ENCODE measurements around the gene MATN1. TPM values are rescaled to one million over a fixed set of nuclear protein-coding genes. Genes with fewer than 3 reads are reported as not detected.

The MATN1 gene
- polyA plus RNA-seq, 1 donor (not counting 4 experiments of a cell fraction or from before 2014, with no cell fraction given): 0.05 TPM

DNA sequence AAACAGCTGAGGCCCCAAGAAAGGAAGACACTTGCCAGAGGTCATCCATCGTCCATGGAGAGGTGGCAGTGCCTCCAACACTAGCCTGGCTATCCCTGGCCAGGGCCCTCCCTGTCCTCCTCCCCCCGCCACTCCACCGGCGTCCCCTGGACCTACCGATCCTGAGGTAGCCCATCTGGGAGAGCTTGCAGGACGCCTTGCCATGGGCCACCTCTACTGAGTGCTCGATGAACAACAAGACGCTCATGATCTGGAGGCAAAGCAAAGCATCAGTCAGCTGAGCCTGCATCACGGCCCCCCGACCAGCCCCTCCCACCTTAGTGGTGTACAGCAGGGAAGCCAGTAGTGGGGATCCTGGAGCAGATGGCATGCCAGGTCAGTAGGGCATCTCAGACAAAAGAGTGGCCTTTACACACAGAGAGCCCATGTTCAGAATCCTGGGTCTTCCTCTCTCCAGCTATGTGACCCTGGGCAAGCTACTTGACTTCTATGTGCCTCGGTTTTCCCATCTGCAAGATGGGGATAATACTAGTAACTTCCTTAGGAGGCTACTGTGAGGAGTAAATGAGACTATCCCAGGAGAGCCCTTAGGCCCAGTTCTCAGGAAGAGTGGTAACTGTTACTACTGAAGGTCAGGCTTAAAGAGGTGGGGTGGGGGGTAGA lies 19.0 kb upstream of the MATN1 start:
- no peak for DNase-seq (ENCODE audit: low read depth, low spot score)
- H3K27me3 ChIP-seq (ENCODE audit: control insufficient read depth, extremely low read depth, insufficient read depth, low read length): no peaks in the 10 kb centered on the region
- H3K79me2 ChIP-seq (ENCODE audit: control insufficient read depth, insufficient read depth, low read length): no peaks in the 10 kb centered on the region
- H3K4me2 ChIP-seq (ENCODE audit: control insufficient read depth, extremely low read depth, insufficient read depth, low read depth, low read length): no peak overlapping the region
- TF ChIP-seq EZH2 (IDR thresholded peaks at IDR 0.05; ENCODE audit: low read length): no peak
- TF ChIP-seq, protein P1, sequence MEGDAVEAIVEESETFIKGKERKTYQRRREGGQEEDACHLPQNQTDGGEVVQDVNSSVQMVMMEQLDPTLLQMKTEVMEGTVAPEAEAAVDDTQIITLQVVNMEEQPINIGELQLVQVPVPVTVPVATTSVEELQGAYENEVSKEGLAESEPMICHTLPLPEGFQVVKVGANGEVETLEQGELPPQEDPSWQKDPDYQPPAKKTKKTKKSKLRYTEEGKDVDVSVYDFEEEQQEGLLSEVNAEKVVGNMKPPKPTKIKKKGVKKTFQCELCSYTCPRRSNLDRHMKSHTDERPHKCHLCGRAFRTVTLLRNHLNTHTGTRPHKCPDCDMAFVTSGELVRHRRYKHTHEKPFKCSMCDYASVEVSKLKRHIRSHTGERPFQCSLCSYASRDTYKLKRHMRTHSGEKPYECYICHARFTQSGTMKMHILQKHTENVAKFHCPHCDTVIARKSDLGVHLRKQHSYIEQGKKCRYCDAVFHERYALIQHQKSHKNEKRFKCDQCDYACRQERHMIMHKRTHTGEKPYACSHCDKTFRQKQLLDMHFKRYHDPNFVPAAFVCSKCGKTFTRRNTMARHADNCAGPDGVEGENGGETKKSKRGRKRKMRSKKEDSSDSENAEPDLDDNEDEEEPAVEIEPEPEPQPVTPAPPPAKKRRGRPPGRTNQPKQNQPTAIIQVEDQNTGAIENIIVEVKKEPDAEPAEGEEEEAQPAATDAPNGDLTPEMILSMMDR (optimal IDR thresholded peaks at IDR 0.05 in 1 of 3, IDR thresholded peaks at IDR 0.05 in 1 of 3, conservative IDR thresholded peaks at IDR 0.05 in 1 of 3; ENCODE audit: extremely low read depth in 1 of 3, insufficient read depth in 2 of 3, low read length in 3 of 3): no peak
- H3K4me1 ChIP-seq (ENCODE audit: control insufficient read depth, extremely low read depth, insufficient read depth, low read length): peaks cover 26% of the 10 kb centered on the region
- no peaks in the 10 kb centered on the region for H3K36me3 ChIP-seq (ENCODE audit: control insufficient read depth in 2 of 2, extremely low read depth in 1 of 2, insufficient read depth in 2 of 2, low read length in 2 of 2)
- H3K4me3 ChIP-seq (ENCODE audit: control insufficient read depth in 2 of 3, extremely low read depth in 1 of 3, insufficient read depth in 2 of 3, low read depth in 1 of 3, low read length in 3 of 3): no peak overlapping the region
- H3K9me3 ChIP-seq (ENCODE audit: control insufficient read depth, low read depth, low read length): peaks cover 3% of the 10 kb centered on the region
- dilution Hi-C loops (cut with MboI; ENCODE audit: extremely low pct_ligation_motif_present, low sequenced_read_pairs): no loop called here
- no peak overlapping the region for H2AFZ ChIP-seq (ENCODE audit: control insufficient read depth, low read length)
- H3K9ac ChIP-seq (ENCODE audit: control insufficient read depth, extremely low read depth, insufficient read depth, low read length): no peak overlapping the region
- no peaks in the 10 kb centered on the region for H4K20me1 ChIP-seq (ENCODE audit: control insufficient read depth, extremely low read depth, insufficient read depth, low read length)
- no peaks in the 10 kb centered on the region for H3K9me1 ChIP-seq (ENCODE audit: control insufficient read depth, extremely low read depth, insufficient read depth, low read length)
- H3K27ac ChIP-seq (ENCODE audit: control insufficient read depth, insufficient read depth, low read length): no peak overlapping the region
- no peak for FAIRE-seq

DNA sequence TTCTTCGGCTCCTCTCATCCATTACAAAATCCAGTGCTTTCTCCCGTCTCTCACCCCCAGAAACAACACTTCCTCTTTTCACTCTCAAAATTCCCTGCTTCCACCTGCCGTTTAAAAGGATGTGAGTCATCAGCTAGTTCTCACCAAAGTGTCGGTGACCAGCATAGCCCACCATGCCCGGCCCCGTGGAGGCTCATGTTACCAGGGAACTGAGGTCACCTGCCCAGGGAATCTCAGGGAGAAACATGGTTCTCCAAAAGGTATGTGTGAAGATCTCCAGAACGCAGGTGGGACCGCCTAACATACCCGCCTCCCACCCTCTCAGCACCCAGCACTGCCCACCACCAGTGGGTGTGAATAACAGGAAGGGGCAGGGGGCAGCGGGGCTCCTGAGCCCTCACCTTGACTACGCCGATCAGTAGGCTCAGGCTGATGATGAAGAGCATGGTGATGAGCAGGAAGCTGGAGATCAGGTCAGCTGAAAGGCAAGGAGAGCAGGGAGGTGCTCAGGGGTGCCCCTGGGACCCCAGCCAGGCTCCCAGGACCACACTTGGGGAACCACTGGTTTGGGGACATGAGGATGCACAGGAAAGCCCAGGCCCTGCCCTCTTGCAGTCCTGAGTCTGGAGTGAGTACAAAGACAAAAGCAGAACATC lies 18.0 kb upstream of the MATN1 start:
- Histone ChIP-seq H3K27me3 (ENCODE audit: control insufficient read depth, extremely low read depth, insufficient read depth, low read length) (no peaks in the 10 kb centered on the region), H3K4me1 (ENCODE audit: control insufficient read depth, extremely low read depth, insufficient read depth, low read length) (peaks cover 26% of the 10 kb centered on the region), H4K20me1 (ENCODE audit: control insufficient read depth, extremely low read depth, insufficient read depth, low read length) (no peaks in the 10 kb centered on the region), H2AFZ (ENCODE audit: control insufficient read depth, low read length) (no peak overlapping the region), H3K79me2 (ENCODE audit: control insufficient read depth, insufficient read depth, low read length) (no peaks in the 10 kb centered on the region), H3K9me3 (ENCODE audit: control insufficient read depth, low read depth, low read length) (peaks cover 3% of the 10 kb centered on the region), H3K27ac (ENCODE audit: control insufficient read depth, insufficient read depth, low read length) (no peak overlapping the region), H3K9ac (ENCODE audit: control insufficient read depth, extremely low read depth, insufficient read depth, low read length) (no peak overlapping the region), H3K36me3 (ENCODE audit: control insufficient read depth in 2 of 2, extremely low read depth in 1 of 2, insufficient read depth in 2 of 2, low read length in 2 of 2) (no peaks in the 10 kb centered on the region), H3K4me3 (ENCODE audit: control insufficient read depth in 2 of 3, extremely low read depth in 1 of 3, insufficient read depth in 2 of 3, low read depth in 1 of 3, low read length in 3 of 3) (no peak overlapping the region), H3K9me1 (ENCODE audit: control insufficient read depth, extremely low read depth, insufficient read depth, low read length) (no peaks in the 10 kb centered on the region), H3K4me2 (ENCODE audit: control insufficient read depth, extremely low read depth, insufficient read depth, low read depth, low read length) (peak overlapping the region; percentile 4)
- DNase-seq (ENCODE audit: low read depth, low spot score) (no peak), FAIRE-seq (no peak)
- dilution Hi-C loops (cut with MboI; ENCODE audit: extremely low pct_ligation_motif_present, low sequenced_read_pairs): no loop called here
- TF ChIP-seq EZH2 (IDR thresholded peaks at IDR 0.05; ENCODE audit: low read length): no peak
- TF ChIP-seq, protein P1 (optimal IDR thresholded peaks at IDR 0.05 in 1 of 3, IDR thresholded peaks at IDR 0.05 in 1 of 3, conservative IDR thresholded peaks at IDR 0.05 in 1 of 3; ENCODE audit: extremely low read depth in 1 of 3, insufficient read depth in 2 of 3, low read length in 3 of 3): no peak

Measured in keratinocyte (primary cell).